Measurements from ENCODE around the gene OCLN. TPM values are rescaled to one million over a fixed set of nuclear protein-coding genes. Genes with fewer than 3 reads are reported as not detected.
"Not testable (repeated sequence)": the region's sequence is repeated elsewhere in the genome, so short reads cannot be mapped to it uniquely, and the experiment has no call there.

The OCLN gene
- total RNA-seq, 1 donor from 2014 or later, result 67.5 TPM

DNA sequence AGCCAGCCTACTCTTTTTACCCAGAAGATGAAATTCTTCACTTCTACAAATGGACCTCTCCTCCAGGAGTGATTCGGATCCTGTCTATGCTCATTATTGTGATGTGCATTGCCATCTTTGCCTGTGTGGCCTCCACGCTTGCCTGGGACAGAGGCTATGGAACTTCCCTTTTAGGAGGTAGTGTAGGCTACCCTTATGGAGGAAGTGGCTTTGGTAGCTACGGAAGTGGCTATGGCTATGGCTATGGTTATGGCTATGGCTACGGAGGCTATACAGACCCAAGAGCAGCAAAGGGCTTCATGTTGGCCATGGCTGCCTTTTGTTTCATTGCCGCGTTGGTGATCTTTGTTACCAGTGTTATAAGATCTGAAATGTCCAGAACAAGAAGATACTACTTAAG lies 16.6 kb downstream of the OCLN start:
- no peaks in the 10 kb centered on the region for H3K4me1 Mint-ChIP-seq
- TF ChIP-seq, protein P1, sequence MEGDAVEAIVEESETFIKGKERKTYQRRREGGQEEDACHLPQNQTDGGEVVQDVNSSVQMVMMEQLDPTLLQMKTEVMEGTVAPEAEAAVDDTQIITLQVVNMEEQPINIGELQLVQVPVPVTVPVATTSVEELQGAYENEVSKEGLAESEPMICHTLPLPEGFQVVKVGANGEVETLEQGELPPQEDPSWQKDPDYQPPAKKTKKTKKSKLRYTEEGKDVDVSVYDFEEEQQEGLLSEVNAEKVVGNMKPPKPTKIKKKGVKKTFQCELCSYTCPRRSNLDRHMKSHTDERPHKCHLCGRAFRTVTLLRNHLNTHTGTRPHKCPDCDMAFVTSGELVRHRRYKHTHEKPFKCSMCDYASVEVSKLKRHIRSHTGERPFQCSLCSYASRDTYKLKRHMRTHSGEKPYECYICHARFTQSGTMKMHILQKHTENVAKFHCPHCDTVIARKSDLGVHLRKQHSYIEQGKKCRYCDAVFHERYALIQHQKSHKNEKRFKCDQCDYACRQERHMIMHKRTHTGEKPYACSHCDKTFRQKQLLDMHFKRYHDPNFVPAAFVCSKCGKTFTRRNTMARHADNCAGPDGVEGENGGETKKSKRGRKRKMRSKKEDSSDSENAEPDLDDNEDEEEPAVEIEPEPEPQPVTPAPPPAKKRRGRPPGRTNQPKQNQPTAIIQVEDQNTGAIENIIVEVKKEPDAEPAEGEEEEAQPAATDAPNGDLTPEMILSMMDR (IDR thresholded peaks at IDR 0.05), result no peak
- no peak for TF ChIP-seq EZH2 (IDR thresholded peaks at IDR 0.05)
- TF ChIP-seq EZH2phosphoT487 (IDR thresholded peaks at IDR 0.05), result no peak
- no peaks in the 10 kb centered on the region for H3K27me3 ChIP-seq
- H3K9me3 Mint-ChIP-seq, result peaks cover under 1% of the 10 kb centered on the region
- no peaks in the 10 kb centered on the region for H3F3A ChIP-seq (ENCODE audit: low read depth)
- no peaks in the 10 kb centered on the region for H3K27me3 Mint-ChIP-seq (ENCODE audit: insufficient read depth, low read depth)
- no peaks in the 10 kb centered on the region for H3K4me1 ChIP-seq
- H3K27ac ChIP-seq, result no peak overlapping the region
- peaks cover 6% of the 10 kb centered on the region for H3K36me3 ChIP-seq
- H3K4me2 ChIP-seq, result no peak overlapping the region
- no peak overlapping the region for H3K4me3 ChIP-seq
- peaks cover 9% of the 10 kb centered on the region for H3K36me3 Mint-ChIP-seq
- no peaks in the 10 kb centered on the region for H3K9me3 ChIP-seq (ENCODE audit: low read depth)
- no peak overlapping the region for H2AFZ ChIP-seq (replicated peaks)
- no peak for DNase-seq (ENCODE audit: low spot score)
- H3K4me3 Mint-ChIP-seq, result no peak overlapping the region
- no peak overlapping the region for H3K27ac Mint-ChIP-seq
- H4K20me1 ChIP-seq (ENCODE audit: low read depth), result no peaks in the 10 kb centered on the region
- peaks cover 4% of the 10 kb centered on the region for H3K79me2 ChIP-seq (ENCODE audit: low read depth)
- no peak overlapping the region for H3K9ac ChIP-seq

DNA sequence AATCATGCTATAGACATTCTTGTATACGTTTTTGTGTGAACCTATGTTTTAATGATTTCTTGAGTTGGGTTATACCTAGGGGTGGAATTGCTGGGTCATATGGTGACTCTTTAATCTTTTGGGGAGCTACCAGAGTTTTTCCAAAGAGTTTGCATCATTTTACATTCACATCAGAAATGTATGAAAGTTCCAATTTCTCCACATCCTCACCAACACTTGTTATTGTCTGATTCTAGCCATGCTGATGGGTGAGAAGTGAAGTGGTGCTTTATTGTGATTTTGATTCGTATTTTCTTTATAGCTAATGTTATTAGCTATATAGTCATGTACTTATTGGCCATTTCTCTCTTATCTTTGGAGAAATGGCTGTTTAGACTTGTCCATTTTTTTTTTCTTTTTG lies 18.1 kb downstream of the OCLN start:
- peaks cover 7% of the 10 kb centered on the region for H3K36me3 Mint-ChIP-seq

DNA sequence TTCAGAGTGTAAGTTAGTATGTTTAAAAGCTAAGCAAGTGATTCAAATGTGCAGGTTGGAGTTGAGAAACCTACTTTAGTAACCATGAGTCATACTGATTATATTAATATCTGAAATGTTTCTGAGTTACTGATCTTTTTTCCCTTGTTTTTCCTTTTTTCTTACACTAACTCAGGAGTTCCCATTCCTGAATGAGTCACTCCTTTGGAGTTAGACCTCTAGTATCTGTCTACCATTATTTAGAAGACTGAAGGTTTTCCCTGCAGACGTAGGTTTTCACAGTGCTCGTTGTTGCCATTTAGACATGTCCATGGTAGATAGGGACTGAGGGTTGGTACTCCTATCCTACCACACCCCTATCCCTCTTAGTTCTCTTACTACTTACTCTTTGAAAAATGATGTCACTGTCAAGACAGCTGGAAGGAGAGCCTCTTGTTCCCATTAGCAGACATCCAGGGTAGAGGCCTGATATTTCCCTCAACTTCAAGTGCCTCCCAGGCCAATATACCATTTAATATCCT lies 20.2 kb downstream of the OCLN start:
- Histone ChIP-seq H2AFZ (replicated peaks) (no peak overlapping the region), H3K4me3 (no peak overlapping the region), H3K4me2 (no peak overlapping the region), H3K79me2 (ENCODE audit: low read depth) (no peaks in the 10 kb centered on the region), H3K9me3 (ENCODE audit: low read depth) (no peaks in the 10 kb centered on the region), H3K4me1 (no peaks in the 10 kb centered on the region), H3K9ac (no peak overlapping the region), H3K36me3 (peaks cover 6% of the 10 kb centered on the region), H3K27me3 (no peaks in the 10 kb centered on the region), H4K20me1 (ENCODE audit: low read depth) (no peaks in the 10 kb centered on the region), H3K27ac (no peak overlapping the region), H3F3A (ENCODE audit: low read depth) (no peaks in the 10 kb centered on the region)
- Mint-ChIP-seq H3K4me1 (no peaks in the 10 kb centered on the region), H3K27ac (no peak overlapping the region), H3K4me3 (no peak overlapping the region), H3K27me3 (ENCODE audit: insufficient read depth, low read depth) (no peaks in the 10 kb centered on the region), H3K9me3 (peaks cover 4% of the 10 kb centered on the region), H3K36me3 (peaks cover 7% of the 10 kb centered on the region)
- DNase-seq (ENCODE audit: low spot score), result no peak
- no peak for TF ChIP-seq EZH2phosphoT487 (IDR thresholded peaks at IDR 0.05)
- TF ChIP-seq EZH2 (IDR thresholded peaks at IDR 0.05), result no peak
- TF ChIP-seq, protein P1 (IDR thresholded peaks at IDR 0.05), result no peak

More for the DNA sequence above, 18.1 kb downstream of the OCLN start:
- Histone ChIP-seq H3K36me3 (peaks cover 6% of the 10 kb centered on the region), H3K79me2 (ENCODE audit: low read depth) (no peaks in the 10 kb centered on the region), H4K20me1 (ENCODE audit: low read depth) (no peaks in the 10 kb centered on the region), H3K27ac (no peak overlapping the region), H3K4me3 (no peak overlapping the region), H2AFZ (replicated peaks) (no peak overlapping the region), H3K4me2 (no peak overlapping the region), H3K9ac (no peak overlapping the region), H3K27me3 (no peaks in the 10 kb centered on the region), H3K9me3 (ENCODE audit: low read depth) (no peaks in the 10 kb centered on the region), H3F3A (ENCODE audit: low read depth) (no peaks in the 10 kb centered on the region), H3K4me1 (no peaks in the 10 kb centered on the region)
- Mint-ChIP-seq H3K27ac (no peak overlapping the region), H3K4me3 (no peak overlapping the region), H3K27me3 (ENCODE audit: insufficient read depth, low read depth) (no peaks in the 10 kb centered on the region), H3K4me1 (no peaks in the 10 kb centered on the region), H3K9me3 (peaks cover 2% of the 10 kb centered on the region)
- TF ChIP-seq EZH2 (IDR thresholded peaks at IDR 0.05) (no peak), EZH2phosphoT487 (IDR thresholded peaks at IDR 0.05) (no peak)
- TF ChIP-seq, protein P1 (IDR thresholded peaks at IDR 0.05), result no peak
- DNase-seq (ENCODE audit: low spot score), result no peak

DNA sequence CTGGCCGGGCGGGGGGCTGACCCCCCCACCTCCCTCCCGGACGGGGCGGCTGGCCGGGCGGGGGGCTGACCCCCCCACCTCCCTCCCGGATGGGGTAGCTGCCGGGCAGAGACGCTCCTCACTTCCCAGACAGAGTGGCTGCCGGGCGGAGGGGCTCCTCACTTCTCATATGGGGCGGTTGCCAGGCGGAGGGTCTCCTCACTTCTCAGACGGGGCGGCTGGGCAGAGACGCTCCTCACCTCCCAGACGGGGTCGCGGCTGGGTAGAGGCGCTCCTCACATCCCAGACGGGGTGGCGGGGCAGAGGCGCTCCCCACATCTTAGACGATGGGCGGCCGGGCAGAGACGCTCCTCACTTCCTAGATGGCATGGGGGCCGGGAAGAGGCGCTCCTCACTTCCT lies 23.0 kb downstream of the OCLN start:
- not testable (repeated sequence) for H3K4me1 Mint-ChIP-seq; H3K4me2 ChIP-seq; H3K4me1 ChIP-seq; H3K9me3 ChIP-seq (ENCODE audit: low read depth); H3K4me3 ChIP-seq; H3F3A ChIP-seq (ENCODE audit: low read depth); H3K9me3 Mint-ChIP-seq; H4K20me1 ChIP-seq (ENCODE audit: low read depth); H2AFZ ChIP-seq (replicated peaks); H3K36me3 ChIP-seq; H3K27me3 Mint-ChIP-seq (ENCODE audit: insufficient read depth, low read depth); H3K9ac ChIP-seq; H3K27ac ChIP-seq; DNase-seq (ENCODE audit: low spot score); H3K36me3 Mint-ChIP-seq; H3K27ac Mint-ChIP-seq; H3K27me3 ChIP-seq; H3K4me3 Mint-ChIP-seq; H3K79me2 ChIP-seq (ENCODE audit: low read depth)

All from neural progenitor cell (in vitro differentiated cells).